ENCODE results near the gene GINS2.
A peak's percentile ranks its signal among the peaks of the same experiment; 100 is the strongest.

Gene GINS2

GRCh38 chr16:85678821-85679220 lies 9.9 kb downstream of the GINS2 start:
- no peak for DNase-seq (ENCODE audit: low read depth)
- no peak for TF ChIP-seq CTCF (IDR thresholded peaks at IDR 0.05; ENCODE audit: low read depth, low read length, missing control alignments)
- H3K4me3 ChIP-seq (ENCODE audit: low read depth, low read length): no peak overlapping the region

- H3K4me3 ChIP-seq (ENCODE audit: low read depth, low read length): no peak overlapping the region
- DNase-seq (ENCODE audit: low read depth): no peak
- no peak for TF ChIP-seq CTCF (IDR thresholded peaks at IDR 0.05; ENCODE audit: low read depth, low read length, missing control alignments)
Observed at GRCh38 chr16:85678016-85678415, 10.7 kb downstream of the GINS2 start.

GRCh38 chr16:85677383-85677967 lies 11.3 kb downstream of the GINS2 start:
- no peak for TF ChIP-seq CTCF (IDR thresholded peaks at IDR 0.05; ENCODE audit: low read depth, low read length, missing control alignments)
- no peak for DNase-seq (ENCODE audit: low read depth)
- H3K4me3 ChIP-seq (ENCODE audit: low read depth, low read length): no peak overlapping the region

GRCh38 chr16:85676466-85676865 lies 12.3 kb downstream of the GINS2 start:
- DNase-seq (ENCODE audit: low read depth): no peak
- H3K4me3 ChIP-seq (ENCODE audit: low read depth, low read length): no peak overlapping the region
- no peak for TF ChIP-seq CTCF (IDR thresholded peaks at IDR 0.05; ENCODE audit: low read depth, low read length, missing control alignments)

- no peak overlapping the region for H3K4me3 ChIP-seq (ENCODE audit: low read depth, low read length)
- no peak for DNase-seq (ENCODE audit: low read depth)
- peak; percentile 36 for TF ChIP-seq CTCF (IDR thresholded peaks at IDR 0.05; ENCODE audit: low read depth, low read length, missing control alignments)
Observed at GRCh38 chr16:85675251-85675874, 13.4 kb downstream of the GINS2 start.

- DNase-seq (ENCODE audit: low read depth): no peak
- no peak overlapping the region for H3K4me3 ChIP-seq (ENCODE audit: low read depth, low read length)
- TF ChIP-seq CTCF (IDR thresholded peaks at IDR 0.05; ENCODE audit: low read depth, low read length, missing control alignments): no peak
Observed at GRCh38 chr16:85674828-85675227, 13.9 kb downstream of the GINS2 start.

- no peak overlapping the region for H3K4me3 ChIP-seq (ENCODE audit: low read depth, low read length)
- TF ChIP-seq CTCF (IDR thresholded peaks at IDR 0.05; ENCODE audit: low read depth, low read length, missing control alignments): no peak
Observed at GRCh38 chr16:85674418-85674755, 14.4 kb downstream of the GINS2 start.

More at GRCh38 chr16:85674418-85674755, 14.4 kb downstream of the GINS2 start:
- DNase-seq (ENCODE audit: low read depth): no peak

Data from GM12864 (cell line).